ENCODE data around the gene NAGK.
"Not testable (repeated sequence)": the region's sequence is repeated elsewhere in the genome, so short reads cannot be mapped to it uniquely, and the experiment has no call there.

Gene NAGK

GRCh38 chr2:71067567-71068217 is 756 bp upstream of the NAGK start:
- no peak for DNase-seq (ENCODE audit: low read depth in 4 of 4, low spot score in 1 of 4)

DNA sequence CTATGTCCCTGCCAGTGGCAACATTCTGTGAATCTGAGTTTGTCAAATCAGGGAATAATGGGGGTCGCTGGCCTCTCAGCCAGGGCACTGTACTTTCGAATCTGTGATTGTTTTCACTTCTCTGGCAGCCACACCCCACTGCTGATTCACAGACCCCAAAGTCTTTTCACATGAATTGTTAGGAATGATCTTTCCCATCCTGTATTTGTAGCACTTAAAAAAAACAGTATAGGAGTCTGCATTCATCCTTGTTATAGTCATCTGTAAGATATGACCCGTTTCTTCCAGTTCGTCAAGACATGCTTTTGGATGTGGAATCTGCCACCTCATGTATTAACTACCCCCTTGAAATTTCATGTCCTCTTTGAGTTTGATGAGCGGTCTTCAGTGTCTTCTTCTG is 928 bp downstream of the NAGK start:
- no peak for DNase-seq (ENCODE audit: low read depth in 4 of 4, low spot score in 1 of 4)

GRCh38 chr2:71070294-71071093 is 2.0 kb downstream of the NAGK start:
- DNase-seq (ENCODE audit: low read depth in 4 of 4, low spot score in 1 of 4), result no peak

DNA sequence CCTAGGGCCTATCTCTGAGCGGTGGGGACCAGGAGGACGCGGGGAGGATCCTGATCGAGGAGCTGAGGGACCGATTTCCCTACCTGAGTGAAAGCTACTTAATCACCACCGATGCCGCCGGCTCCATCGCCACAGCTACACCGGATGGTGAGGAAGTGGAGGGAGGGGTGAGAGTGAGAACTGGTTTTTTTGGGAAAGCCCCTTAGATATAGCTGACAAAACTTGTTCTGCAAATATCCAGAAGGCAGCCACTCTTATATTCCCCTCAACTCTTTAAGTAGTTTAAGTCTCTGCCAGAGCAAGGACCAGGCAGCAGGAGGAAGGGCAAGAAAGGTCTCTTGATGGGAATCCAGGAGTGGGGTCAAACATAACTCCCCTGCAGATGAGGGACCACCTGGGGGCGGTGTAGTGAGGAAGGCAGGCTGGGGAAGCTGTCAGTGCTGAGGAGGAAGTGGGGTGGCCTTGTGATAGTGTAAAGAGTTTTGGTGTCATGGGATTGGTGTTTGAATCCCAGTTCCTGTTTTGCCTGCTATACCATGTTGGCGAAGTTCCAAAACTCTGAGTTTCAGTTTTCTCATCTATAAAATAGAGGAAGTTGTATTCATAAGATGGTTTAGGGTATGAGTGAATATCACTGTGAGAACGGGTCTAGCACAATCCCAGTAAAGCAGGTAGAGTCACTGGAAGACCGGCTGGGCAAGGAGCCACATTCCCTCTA is 3.4 kb downstream of the NAGK start:
- DNase-seq (ENCODE audit: low read depth in 4 of 4, low spot score in 1 of 4), result peak in 1 of 4 experiments; percentile 39

DNA sequence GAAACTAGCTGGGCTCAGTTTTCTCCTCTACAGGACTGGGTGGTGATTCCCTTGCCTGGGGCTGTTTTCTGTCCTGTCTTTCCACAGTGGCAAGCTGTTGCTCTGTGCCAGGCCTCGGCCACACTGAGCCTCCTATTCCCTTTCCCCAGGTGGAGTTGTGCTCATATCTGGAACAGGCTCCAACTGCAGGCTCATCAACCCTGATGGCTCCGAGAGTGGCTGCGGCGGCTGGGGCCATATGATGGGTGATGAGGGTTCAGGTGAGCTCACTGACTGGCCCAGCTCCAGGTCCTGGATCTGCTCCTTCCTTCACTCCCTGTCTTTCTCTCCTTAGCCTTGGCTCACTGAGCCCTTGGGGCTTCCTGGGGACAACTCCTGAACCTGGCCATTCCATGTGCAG is 4.0 kb downstream of the NAGK start:
- no peak for DNase-seq (ENCODE audit: low read depth in 4 of 4, low spot score in 1 of 4)

DNA sequence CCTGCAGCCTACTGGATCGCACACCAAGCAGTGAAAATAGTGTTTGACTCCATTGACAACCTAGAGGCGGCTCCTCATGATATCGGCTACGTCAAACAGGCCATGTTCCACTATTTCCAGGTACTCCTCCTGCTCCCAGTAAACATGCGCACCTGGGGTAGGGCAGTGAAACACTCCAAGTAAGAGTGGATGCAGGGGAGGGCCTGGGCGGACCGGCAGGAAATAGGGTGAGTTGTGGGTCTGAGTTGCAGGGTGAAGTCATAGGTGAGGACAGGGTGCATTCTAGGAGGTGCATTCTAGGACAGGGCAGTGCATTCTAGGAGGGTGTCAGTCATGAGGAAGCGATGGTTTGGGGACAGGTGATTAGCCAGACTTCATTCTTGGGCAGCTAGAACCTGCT is 5.0 kb downstream of the NAGK start:
- DNase-seq (ENCODE audit: low read depth in 4 of 4, low spot score in 1 of 4), result no peak

DNA sequence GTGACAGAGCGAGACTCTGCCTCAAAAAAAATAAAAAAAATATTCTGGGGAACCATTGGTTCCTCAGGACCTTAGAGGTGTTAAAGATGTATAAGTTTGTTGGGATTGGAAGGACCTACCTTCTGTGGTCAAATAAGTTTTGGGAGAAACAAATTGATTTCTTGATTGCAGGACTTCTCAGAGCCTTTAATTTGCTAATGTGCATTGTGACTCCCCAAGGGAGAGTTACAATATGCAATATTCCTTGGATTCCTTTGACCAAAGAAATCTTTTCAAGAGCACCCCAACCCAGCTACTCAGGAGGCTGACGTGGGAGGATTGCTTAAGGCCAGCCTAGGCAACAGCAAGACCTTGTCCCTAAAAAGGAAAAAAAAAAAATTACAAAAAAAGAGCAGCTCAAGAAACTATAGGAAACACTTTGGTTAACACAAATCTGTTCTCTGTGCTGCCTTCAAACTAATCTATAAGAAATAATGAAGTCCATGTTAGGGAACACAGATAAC is 6.5 kb downstream of the NAGK start:
- no peak for DNase-seq (ENCODE audit: low read depth in 4 of 4, low spot score in 1 of 4)

DNA sequence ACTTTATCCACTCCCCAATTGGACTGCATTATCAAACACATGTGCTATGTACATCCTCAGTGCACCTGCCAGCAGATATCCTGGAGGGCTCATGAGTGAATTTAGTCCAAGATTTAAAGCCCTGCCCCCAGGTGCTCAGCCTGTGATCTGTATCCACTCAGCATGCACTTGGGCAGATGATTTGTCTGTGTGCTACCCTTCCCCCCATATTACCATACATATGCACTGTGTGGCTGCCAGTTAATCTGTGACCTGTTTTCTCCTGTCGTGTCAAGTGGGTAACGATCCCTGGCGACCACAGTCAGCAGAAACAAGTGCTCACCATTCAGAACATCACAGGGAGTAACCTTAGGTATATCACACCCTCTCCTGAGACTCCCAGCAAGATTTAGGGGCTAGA is 10.2 kb downstream of the NAGK start:
- DNase-seq (ENCODE audit: low read depth in 4 of 4, low spot score in 1 of 4), result no peak

DNA sequence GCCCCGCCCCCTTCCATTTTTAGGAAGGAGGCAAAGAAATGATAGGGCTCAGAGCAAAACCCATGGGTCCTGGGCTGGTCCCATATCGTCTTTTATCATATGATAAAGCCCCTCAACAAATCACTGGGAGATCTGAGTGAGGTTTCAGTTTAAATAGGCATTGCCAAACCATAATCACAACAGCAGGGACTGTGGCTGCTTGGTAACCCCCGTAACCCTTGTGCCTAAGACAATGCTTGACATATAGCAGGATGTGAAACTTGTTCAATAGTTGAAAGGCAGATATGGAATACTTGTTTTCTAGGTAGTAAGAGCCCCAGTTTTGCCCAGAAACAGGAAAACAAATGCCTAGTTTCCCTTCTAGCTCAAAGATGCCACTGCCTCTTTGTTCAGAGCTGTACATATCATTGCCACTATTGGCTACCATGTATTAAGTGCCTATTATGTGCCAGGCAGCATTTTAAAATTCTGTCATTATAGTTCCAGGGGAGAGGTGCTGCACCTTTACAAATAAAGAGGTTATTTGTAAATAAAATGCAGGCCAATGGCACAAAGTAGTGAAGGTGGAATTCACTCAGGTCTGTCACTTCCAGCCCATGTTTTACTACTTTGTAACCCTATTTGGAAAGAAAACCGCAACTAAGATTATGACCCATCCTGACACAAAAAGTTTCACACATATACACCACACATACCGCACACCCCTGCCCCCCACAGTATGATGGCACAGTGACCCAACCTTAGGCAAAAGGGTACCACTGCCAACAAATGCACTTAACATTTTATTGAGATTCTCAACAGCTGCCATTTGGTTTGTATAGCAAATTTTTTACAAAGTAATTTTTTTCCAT is 14.2 kb downstream of the NAGK start:
- DNase-seq (ENCODE audit: low read depth in 4 of 4, low spot score in 1 of 4), result peak in 1 of 4 experiments; percentile 45

DNA sequence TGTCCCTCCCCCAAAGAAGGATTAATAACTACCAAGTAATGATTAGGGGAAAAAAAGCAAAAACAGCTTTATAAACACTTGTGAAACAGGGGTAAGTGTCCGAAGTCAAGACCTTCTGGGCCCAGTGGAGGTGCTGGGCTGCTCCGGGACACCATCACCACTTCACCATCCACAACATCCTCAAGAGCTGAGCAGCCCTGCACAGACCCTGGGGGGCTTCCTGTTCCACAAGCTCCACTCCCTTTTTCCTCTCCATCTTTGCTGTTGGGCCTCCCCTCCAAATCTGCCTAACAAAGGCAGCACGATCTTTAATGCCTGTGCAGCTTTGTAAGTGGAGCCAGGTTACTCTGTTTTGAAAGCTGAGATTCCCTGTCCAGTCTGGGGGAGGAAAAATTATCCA is 14.8 kb downstream of the NAGK start:
- not testable (repeated sequence) for DNase-seq (ENCODE audit: low read depth in 4 of 4, low spot score in 1 of 4)

DNA sequence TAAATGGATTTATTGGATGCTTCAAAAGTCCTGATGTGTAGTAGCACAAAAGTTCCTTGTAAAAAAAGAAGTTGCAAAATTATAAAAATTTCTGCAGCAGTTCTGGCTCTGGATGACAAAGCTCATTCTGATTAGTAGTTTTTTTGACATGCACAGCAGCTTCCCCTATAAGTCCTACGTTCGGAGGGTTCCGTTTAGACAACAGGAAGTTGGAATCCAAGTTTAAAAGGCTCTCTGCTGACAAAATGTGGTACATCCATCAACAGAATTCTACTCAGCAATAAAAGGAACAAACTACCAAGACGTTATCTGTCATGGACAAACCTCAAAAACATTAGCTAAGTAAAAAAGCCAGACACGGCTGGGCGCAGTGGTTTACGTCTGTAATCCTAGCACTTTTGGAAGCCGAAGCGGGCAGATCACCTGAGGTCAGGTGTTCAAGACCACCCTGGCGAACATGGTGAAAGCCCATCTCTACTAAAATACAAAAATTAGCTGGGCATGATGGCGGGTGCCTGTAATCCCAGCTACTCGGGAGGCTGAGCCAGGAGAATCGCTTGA is 15.4 kb downstream of the NAGK start:
- not testable (repeated sequence) for DNase-seq (ENCODE audit: low read depth in 4 of 4, low spot score in 1 of 4)

DNA sequence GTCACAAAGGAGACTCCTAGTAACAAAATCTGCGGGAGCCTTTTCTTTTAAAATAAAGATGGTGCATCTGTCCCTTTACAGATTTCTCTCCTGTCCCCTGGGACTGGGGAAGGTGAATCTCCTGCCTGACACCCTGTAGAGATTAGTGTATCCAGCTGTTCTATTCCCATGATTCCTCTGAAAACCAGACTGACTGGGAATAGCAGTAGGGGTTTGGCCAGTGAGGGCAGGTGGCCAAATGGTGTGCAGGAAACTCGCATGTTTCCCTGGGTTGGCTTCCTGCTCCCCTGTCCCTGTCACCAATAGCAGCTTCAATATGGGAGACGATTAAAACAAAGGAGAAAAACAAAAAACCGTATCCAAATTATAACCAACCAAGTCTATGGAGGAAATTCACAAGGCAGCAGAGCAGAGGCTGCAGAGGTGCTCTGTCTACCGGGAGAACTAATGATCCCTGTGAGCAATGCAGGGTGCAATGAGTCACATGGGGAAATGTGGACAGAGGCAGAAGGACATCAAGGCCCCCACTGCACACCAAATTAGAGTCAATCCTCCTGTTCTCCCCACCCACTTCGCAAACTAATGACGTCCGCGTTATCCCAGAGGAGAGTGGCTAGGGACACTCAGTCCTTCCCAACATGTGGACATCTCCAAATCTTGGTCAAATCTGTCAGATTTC is 17.0 kb downstream of the NAGK start:
- DNase-seq (ENCODE audit: low read depth in 4 of 4, low spot score in 1 of 4), result not testable (repeated sequence)

DNA sequence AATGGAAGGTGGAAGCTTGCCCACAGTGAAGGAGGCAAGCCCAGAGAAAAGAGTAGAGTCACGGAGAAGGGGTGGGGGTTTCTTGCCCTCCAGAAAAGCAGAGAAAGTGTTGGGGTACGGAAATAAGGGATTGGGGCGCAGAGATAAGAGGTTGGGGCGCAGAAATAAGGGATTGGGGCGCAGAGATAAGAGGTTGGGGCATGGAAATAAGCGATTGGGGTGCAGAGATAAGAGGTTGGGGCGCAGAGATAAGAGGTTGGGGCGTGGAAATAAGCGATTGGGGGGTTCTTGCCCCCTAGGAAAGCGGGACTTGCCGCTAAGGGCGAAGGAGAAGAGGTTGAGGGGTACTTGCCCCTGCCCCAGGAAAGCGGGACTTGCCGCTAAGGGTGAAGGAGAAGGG is 21.0 kb downstream of the NAGK start:
- not testable (repeated sequence) for DNase-seq (ENCODE audit: low read depth in 4 of 4, low spot score in 1 of 4)

GRCh38 chr2:71091808-71092207 is 23.4 kb downstream of the NAGK start:
- not testable (repeated sequence) for DNase-seq (ENCODE audit: low read depth in 4 of 4, low spot score in 1 of 4)

DNA sequence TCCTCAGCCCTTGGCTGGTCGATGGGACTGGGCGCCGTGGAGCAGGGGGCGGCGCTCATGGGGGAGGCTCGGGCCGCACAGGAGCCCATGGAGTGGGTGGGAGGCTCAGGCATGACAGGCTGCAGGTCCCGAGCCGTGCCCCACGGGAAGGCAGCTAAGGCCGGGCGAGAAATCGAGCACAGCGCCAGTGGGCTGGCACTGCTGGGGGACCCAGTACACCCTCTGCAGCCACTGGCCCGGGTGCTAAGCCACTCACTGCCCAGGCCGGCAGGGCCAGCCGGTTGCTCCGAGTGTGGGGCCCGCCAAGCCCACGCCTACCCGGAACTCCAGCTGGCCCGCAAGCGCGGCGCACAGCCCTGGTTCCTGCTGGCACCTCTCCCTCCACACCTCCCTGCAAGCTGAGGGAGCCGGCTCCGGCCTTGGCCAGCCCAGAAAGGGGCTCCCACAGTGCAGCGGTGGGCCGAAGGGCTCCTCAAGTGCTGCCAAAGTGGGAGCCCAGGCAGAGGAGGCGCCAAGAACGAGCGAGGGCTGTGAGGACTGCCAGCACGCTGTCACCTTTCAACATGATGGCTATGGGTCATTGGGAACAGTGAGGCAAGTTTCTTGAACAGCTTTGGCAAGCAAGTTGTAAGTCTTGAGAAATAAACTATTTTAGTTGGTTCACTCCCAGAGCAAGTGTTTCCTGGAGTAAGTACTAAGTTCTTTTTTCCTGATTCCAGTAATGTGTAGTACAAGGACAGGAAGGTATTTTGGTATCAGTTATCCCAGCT is 24.2 kb downstream of the NAGK start:
- DNase-seq (ENCODE audit: low read depth in 4 of 4, low spot score in 1 of 4), result not testable (repeated sequence)

GRCh38 chr2:71100195-71100964 is 31.9 kb downstream of the NAGK start:
- peak in 3 of 4 experiments; percentile 2 to 25 (median 13) for DNase-seq (ENCODE audit: low read depth in 4 of 4, low spot score in 1 of 4)

GRCh38 chr2:71101656-71102055 is 33.2 kb downstream of the NAGK start:
- no peak for DNase-seq (ENCODE audit: low read depth in 4 of 4, low spot score in 1 of 4)

DNA sequence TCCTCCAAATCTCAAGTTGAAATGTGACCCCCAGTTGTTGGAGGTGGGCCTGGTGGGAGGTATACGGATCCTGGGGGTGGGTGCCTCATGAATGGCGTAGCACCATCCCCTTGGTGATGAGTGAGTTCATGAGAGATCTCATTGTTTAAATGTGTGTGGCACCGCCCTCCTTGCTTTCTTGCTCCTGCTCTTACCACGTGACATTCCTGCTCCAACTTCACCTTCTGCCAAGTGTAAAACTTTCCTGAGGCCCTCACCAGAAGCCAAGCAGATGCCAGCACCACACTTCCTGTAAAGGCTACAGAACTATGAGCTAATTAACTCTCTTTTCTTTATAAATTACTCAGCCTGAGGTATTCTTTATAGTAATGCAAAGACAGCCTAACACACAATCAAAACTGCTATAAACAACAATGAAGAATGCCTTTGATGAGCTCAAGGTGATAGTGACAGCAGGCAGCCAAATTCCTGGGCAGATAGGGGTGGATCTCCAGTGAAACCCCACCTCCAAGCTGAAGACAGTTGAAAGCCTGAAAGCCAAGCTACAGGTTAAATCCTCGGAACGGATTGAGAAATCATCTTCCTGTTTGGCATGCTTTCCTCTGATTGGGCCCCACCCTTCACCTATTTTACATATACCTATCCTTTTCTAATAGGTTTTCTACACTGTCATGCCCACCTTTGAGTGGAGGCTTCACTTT is 34.7 kb downstream of the NAGK start:
- DNase-seq (ENCODE audit: low read depth in 4 of 4, low spot score in 1 of 4), result no peak
